IPS-18c (cell line): ENCODE results near the gene MFSD12.
"Not testable (repeated sequence)": the region's sequence is repeated elsewhere in the genome, so short reads cannot be mapped to it uniquely, and the experiment has no call there.

ENCODE experiments used
- H3K4me3 ChIP-seq: 2 replicates; pipeline ENCODE4 v1.7.0; 2013; ENCODE audit warnings: low read depth, mild to moderate bottlenecking, low read length, moderate library complexity; ENCODE audit not compliant: insufficient read depth
- H3K9me3 ChIP-seq: one replicate; pipeline ENCODE4 v1.6.1; 2013; ENCODE audit warnings: mild to moderate bottlenecking, low read length, moderate library complexity; ENCODE audit not compliant: control insufficient read depth, insufficient read depth

The MFSD12 gene

DNA sequence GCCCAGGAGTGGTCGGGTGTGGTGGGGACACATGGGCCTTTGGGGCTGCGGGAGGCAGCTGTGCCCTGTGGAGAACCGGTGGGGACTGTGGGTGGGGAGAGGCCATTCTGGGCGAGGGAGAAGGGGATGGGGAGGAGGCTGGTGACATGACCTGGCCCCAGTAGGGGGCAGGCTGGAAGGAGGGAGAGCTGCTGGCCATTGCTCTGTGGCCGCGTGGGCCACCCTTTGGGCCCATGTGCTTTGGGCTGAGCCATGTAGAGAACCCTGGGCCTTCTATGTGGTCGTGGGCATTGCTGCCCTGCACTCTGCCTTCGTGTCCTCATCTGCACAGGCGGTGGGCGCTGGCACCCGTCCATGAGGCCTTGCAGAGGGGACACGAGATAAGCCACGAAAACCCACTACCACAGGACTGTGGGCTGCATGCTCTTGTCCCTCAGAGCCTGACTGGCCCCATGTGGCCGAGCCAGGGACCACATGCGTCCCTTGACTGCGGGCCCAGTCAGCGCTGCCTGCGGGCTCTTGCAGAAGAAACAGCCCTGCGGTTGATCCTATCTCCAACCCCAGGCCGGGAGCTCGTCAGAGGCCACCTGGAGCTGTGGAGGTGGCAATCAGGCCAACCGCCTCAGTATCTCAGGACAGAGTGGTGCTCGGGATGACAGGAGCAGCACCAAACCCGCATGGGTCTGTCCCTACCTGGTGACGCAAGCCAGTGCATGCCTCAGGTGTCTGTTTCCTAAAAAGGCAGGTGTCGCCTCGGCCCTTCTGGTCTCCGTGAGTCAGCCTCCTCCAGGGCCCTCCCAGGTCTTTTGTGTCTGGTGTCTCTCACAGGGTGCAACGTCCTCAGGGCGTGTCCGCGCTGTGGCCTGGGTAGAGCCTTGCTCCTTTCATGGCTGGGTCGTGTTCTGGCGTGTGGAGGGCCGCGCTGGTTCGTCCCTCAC lies 37.0 kb downstream of the MFSD12 start:
- Histone ChIP-seq H3K9me3 (no peaks in the 10 kb centered on the region), H3K4me3 (no peak overlapping the region)

DNA sequence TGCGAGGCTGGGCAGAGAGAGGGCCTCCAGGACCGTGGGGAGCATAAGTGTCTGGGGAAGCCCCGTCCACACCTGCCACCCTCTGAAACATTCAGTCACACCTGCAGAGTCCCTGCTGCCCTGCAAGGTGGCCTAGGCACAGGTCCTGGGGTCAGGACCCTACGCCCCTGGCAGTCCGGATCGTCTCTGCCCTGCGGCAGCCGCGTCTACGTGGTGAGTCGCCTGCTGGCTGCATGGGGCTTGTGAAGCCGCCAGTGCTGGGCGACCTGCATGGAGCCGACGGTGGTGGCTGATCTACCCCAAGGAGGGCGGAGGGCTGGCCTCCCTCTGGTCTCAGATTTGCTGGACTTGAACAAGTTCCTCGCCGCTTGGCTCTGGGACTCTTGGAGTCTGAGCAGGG lies 38.3 kb downstream of the MFSD12 start:
- no peaks in the 10 kb centered on the region for H3K9me3 ChIP-seq
- H3K4me3 ChIP-seq: no peak overlapping the region

DNA sequence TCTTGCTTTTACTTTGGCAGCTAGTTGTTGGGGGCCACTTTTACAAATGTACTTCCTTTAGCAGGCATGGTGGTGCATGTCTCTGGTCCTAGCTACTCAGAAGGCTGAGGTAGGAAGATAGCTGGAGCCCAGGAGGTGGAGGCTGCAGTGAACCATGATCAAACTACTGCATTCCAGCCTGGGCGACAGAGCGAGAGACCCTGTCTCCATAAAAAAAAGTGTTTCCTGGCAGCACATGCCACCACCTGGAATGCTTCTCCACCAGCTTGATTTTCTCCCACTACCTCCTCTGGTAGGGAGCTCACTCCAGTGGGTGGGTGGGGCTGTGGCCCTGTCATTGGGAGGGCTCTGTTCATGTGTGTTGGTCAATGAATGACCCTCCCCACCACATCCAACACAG lies 38.7 kb downstream of the MFSD12 start:
- Histone ChIP-seq H3K9me3 (no peaks in the 10 kb centered on the region), H3K4me3 (peak overlapping the region; percentile 24)

DNA sequence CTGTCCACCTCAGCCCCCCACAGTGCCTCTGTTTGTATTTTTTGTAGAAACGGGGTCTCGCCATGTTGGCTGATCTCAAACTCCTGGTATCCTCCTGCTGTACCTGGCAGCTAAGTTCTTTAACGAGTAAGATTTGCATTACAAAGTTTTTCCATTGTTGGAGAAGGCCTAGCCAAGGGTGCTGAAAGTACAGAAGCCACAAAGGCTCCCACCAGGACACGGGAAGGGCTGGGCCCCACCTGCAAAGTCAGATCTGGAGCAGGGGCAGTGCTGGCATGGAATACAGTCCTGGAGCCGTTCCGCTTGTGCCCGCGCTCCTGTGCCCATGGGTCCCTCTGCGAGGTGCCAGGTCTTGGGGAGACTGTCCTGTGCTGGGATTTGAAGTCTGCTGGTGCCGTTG lies 39.1 kb downstream of the MFSD12 start:
- Histone ChIP-seq H3K9me3 (no peaks in the 10 kb centered on the region), H3K4me3 (peak overlapping the region; percentile 24)

DNA sequence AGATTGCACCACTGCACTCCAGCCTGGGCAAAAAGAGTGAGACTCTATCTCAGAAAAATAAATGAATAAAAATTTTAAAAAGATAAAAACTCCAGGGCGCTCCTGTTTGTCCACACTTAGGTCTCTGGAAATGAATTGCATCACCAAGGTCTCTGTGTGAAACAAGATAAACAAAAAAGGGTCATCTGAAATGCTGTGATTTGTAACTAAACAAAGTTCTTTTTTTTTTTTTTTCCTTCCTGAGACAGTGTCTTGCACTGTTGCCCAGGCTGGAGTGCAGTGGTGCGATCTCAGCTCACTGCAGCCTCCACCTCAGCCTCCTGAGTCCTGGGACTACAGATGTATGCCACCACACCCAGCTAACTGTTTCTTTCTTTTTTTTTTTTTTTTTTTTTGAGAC lies 39.7 kb downstream of the MFSD12 start:
- H3K4me3 ChIP-seq: no peak overlapping the region
- no peaks in the 10 kb centered on the region for H3K9me3 ChIP-seq

DNA sequence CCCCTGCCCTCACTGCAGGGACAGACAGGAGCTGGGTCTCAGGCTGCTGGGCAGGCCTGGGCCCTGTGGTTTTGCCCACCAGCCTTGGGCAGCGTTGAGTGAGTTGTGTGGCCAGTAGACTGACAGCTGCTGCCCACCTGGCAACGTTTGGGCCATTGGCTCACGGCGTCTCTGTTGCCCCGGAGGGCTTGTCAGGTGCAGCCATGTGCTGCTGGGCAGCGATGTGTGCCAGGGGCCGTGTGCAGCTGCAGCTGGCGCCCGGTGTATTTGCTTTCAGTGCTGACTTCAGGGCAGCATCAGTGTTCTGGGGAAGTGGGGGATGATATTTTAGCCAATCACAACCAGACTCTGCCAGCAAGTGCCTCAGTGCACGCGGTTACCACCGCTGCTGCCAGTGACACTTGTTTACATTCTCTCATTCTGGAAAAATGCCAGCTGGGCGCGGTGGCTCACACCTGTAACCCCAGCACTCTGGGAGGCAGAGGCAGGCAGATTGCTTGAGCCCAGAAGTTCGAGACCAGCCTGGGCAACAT lies 40.6 kb downstream of the MFSD12 start:
- no peak overlapping the region for H3K4me3 ChIP-seq
- no peaks in the 10 kb centered on the region for H3K9me3 ChIP-seq

DNA sequence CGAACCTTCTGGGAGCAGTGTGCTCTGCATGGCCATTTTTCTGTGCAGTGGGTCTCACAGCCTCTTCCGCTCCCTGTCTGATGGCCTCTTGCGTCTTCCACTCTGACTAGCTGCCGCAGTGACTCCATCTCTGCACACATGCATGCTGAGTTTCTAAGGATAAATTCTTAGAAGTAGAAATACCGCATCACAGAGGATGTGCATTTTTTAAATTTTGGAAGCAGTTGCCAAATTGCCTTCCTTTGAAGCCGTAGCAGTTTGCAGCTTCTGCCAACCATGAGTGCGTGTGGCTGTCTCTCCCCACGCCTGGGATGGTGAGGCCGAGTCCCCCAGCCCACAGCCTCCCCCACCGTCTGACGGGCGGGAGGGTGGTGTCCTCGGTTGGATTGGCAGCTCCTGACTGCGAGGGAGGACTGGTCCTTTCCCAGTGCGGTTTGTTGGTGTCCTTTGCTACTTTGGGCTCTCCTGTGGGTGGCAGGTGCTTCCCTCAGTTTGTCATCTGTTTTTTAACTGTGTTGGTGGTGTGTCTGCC lies 41.4 kb downstream of the MFSD12 start:
- Histone ChIP-seq H3K9me3 (no peaks in the 10 kb centered on the region), H3K4me3 (no peak overlapping the region)

DNA sequence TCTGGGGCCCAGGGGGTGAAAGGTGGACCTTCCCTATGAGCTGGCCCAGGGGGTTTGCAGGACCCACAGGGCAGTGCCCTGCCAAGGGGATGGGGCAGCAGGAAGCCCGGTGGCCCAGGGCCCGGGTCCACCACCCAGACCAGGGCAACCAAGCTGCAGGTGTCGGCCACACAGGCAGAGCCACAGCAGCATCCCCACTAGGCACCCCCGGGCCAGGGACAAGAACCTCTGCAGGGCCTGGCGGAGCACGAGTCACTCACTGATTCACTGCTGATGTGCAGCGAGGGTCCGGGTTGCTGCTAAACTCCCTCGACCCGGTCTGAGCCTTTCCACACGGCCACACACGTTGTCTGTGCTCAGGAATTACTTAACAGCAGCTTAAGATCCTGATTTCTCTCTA lies 42.5 kb downstream of the MFSD12 start:
- Histone ChIP-seq H3K4me3 (no peak overlapping the region), H3K9me3 (no peaks in the 10 kb centered on the region)

DNA sequence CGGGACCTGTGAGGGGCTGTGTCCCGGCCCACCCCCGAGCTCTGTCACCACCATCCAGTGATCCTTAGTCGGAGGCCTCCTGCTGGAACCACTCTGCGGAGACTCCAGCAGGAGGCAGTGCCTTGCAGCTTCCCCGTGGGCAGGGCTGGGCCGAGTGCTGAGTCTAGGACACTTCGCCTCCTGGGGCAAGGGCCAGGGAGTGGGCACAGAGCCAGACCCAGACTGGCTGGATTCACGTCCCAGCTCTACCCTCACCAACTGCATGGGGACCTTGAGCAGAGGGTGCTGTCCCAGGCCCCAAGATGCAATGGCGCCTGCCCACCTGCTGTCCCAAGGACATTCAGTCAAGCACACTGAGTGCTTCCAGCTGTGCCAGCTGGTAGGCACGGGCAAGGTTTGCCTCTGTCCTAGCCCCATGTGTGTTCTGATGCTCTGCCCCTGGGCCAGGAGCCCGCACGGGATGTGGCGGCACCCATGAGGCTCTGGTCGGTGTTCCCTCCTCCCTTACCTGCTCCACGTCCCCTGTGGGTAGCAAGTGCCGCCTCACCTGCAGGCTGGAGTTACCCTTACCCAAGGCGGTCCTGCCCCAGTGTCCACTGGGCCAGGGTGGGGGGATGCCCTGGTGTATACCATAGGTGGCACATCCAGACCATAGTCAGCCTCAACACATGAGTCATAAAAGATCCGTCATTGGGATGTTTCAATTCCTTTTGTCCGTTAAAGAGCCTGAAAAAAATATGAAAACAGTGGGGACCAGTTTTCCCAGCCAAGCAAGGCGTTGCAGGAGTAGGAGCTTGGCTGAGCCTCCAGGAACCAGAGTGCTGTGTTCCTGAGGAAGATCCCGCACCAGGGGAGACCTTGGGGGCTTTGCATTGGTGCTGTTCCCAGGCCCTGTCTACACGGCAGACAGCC lies 43.9 kb downstream of the MFSD12 start:
- H3K9me3 ChIP-seq: no peaks in the 10 kb centered on the region
- H3K4me3 ChIP-seq: no peak overlapping the region

DNA sequence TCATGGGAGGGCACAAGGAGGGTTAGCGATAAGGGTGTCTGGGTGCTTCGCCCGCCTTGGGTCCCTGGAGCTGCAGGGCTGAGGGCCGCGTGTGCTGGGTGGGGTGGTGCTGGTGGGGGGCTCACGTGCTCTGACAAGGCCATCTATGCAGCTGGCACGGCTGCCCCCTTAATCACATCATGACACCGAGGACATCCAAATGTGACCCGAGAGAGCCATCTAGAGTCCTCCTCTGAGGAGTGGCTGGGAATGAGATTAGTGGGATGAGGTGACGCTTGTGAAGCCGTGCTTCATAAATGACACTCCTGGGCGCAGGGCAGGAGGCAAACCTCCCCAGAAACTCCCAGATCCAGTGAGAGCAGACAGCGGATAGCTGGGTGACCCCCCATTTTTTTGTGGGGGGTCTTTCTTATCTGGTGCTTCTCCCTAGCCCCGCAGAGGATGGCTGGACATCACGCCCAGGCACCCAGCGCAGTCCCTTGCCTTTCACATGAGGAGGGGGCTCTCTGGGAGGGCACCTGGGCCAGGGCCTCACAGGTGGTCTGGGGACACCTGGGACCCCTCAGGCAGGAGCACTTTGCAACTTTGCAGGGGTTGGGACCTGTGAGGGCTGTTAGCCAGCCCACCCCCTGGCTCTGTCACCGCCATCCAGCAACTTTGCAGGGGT lies 44.7 kb downstream of the MFSD12 start:
- Histone ChIP-seq H3K4me3 (no peak overlapping the region), H3K9me3 (no peaks in the 10 kb centered on the region)

DNA sequence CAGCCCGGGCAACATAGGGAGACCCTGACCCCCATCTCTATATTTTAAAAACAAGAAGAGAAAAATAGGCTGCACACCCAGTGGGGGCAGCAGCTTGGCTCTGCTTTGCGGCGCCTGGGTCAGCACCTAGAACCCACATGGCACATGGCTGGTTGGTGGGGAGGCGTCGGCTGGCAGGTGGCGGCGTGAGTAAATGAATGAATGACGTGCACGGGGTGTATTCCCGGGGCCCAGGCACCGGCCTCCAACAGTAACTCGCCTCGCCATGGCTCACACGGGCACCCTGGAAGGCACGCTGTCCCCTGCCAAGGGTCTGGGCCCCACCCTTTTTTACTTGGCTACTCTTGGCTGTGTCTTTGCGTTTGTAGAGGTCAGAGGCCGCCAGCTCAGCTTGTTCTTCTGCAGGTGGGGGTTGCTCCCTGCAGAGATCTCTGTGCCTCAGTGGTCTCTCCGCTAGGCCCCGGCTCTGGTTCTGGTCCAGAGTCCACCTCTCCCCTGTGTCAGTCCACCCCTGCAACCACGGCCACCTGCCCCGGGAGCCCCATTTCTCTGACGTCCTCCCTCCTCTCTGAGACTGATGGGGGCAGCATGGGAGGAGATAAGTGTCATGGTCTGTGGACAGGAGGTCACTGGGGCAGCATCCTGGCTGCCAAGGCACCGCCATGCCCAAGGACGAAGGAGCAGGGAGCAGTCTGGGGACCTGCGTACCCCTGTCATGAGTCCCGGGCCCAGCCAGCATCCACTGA lies 45.7 kb downstream of the MFSD12 start:
- Histone ChIP-seq H3K4me3 (no peak overlapping the region), H3K9me3 (no peaks in the 10 kb centered on the region)

DNA sequence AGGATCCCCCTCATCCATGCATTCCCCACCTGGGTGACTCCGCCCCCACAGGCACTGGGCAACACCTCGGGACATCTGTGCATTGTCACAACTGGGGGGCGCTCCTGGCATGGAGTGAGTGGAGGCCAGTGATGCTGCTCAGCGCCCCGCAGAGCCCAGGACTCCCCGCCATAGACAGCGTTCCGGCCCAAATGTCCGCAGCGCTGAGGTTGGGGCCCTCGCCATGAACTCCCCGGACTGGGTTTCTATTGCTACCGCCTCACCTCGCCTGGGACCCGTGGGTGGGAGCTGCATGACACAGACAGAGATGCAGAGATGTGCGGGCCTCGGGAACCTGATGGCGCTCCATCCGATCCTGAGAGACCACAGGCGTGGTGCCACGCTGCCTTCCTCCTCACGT lies 46.7 kb downstream of the MFSD12 start:
- Histone ChIP-seq H3K4me3 (no peak overlapping the region), H3K9me3 (no peaks in the 10 kb centered on the region)

DNA sequence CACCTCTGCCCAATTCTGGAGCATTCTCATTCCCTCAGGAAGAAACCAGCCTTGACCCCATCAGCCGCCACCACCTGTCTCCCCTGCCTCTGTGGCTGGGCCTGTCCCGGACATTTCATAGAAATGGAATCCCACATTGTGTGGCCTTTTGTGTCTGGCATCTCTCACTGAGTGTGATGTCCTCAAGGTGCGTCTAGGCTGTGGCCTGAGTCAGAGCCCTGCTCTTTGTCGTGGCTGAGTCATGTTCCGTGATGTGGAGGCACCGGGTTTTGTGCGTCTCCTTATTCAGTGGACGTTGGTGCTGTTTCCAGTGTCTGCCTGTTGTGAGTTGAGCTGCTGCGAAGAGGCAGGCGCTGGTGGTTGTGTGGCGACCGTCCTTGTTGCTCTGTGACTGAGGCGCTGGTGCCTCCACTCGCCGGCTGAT lies 47.8 kb downstream of the MFSD12 start:
- H3K4me3 ChIP-seq: no peak overlapping the region
- H3K9me3 ChIP-seq: no peaks in the 10 kb centered on the region

DNA sequence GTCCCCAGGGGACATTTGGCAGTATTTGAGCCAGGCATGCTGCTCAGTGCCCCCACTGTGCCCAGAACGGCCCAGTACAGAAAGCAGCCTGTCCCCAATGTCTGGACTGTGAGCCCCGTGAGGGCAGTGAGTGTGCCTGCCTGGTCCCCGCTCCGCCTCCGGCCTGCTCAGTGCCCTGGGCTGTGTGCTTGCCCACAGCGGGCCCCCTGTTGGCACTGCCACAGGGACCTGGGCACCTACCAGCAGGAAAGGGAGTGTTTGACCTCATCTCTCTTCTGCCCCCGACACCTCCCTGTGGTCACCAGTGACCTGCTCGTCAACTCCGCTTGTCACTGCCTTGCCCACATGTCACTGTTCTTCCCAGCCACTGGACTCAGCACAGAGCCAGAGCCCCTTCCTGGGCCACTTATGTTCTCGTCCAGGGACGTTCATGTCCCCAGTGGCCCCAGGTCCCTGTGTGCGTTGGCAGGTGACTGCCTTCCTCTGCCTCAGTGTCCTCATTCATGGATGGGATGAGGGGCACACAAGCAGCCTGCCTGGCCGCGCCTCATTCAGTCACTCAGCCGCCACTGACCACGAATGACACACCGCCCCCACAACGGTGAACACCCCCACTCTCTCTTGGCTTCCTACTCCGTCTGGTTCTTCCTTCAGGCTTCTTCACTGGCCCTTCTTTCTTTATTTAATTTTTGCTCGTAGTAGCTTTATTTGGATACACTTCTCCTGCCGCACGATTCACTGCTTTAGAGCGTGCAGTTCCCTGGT lies 48.4 kb downstream of the MFSD12 start:
- no peaks in the 10 kb centered on the region for H3K9me3 ChIP-seq
- no peak overlapping the region for H3K4me3 ChIP-seq

DNA sequence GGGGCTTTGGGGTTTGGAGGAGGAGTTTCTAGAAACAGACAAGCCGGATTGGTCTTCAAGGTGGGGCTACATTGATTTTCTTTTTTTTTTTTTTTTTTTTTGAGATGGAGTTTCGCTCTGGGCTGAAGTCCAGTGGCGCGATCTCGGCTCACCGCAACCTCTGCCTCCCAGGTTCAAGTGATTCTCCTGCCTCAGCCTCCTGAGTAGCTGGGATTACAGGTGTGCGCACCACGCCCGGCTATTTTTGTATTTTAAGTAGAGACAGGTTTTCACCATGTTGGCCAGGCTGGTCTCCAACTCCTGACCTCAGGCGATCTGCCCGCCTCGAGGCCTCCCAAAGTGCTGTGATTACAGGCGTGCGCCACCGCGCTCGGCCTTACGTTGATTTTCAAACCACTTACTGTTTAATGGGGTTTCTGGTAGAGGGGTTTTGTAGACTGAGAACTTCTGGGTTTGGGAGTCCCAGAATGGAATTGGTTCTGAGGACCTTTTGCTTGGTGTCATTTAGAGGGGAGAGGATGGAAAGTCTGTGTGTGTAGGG lies 49.2 kb downstream of the MFSD12 start:
- H3K4me3 ChIP-seq, H3K9me3 ChIP-seq: not testable (repeated sequence)
